SIG-M5 treated with dmso at 0.1 percent for 504 hours (cell line): Measurements from ENCODE around the gene NWD2.
"Not testable (repeated sequence)": the region's sequence is repeated elsewhere in the genome, so short reads cannot be mapped to it uniquely, and the experiment has no call there.

ENCODE experiments used
- DNase-seq: peaks from one replicate; lab custom pipeline; 2025; ENCODE audit not compliant: unreplicated experiment; lab: John Stamatoyannopoulos, UW

NWD2 gene

GRCh38 chr4:37244583-37245390, at the start of gene NWD2:
TSS of gene NWD2 (plus strand) at chr4:37244743. CDS start at chr4:37245068, 325 bp downstream.
- no peak for DNase-seq

- no peak for DNase-seq
Measured at GRCh38 chr4:37197899-37198298, 46.6 kb upstream of the NWD2 start.

- not testable (repeated sequence) for DNase-seq
Measured at GRCh38 chr4:37204740-37205139, 39.8 kb upstream of the NWD2 start.

- no peak for DNase-seq
Measured at GRCh38 chr4:37216209-37216608, 28.3 kb upstream of the NWD2 start.

GRCh38 chr4:37219242-37219641, 25.3 kb upstream of the NWD2 start:
- DNase-seq: no peak

GRCh38 chr4:37219990-37220389, 24.6 kb upstream of the NWD2 start:
- no peak for DNase-seq

GRCh38 chr4:37220685-37221084, 23.9 kb upstream of the NWD2 start:
- no peak for DNase-seq

- DNase-seq: no peak
Measured at GRCh38 chr4:37223732-37224131, 20.8 kb upstream of the NWD2 start.

GRCh38 chr4:37224854-37225253, 19.7 kb upstream of the NWD2 start:
- DNase-seq: no peak

GRCh38 chr4:37225778-37226177, 18.8 kb upstream of the NWD2 start:
- no peak for DNase-seq

GRCh38 chr4:37232315-37232714, 12.2 kb upstream of the NWD2 start:
- no peak for DNase-seq

- DNase-seq: no peak
Measured at GRCh38 chr4:37236165-37236564, 8.4 kb upstream of the NWD2 start.

GRCh38 chr4:37241647-37242046, 2.9 kb upstream of the NWD2 start:
- no peak for DNase-seq

GRCh38 chr4:37243051-37243450, 1.5 kb upstream of the NWD2 start:
- no peak for DNase-seq

GRCh38 chr4:37243722-37244582, 591 bp upstream of the NWD2 start:
- no peak for DNase-seq

GRCh38 chr4:37245391-37245954, 930 bp downstream of the NWD2 start:
- DNase-seq: no peak

- DNase-seq: no peak
Measured at GRCh38 chr4:37246891-37247290, 2.3 kb downstream of the NWD2 start.

GRCh38 chr4:37258221-37258620, 13.7 kb downstream of the NWD2 start:
- no peak for DNase-seq

- no peak for DNase-seq
Measured at GRCh38 chr4:37268319-37268718, 23.8 kb downstream of the NWD2 start.

- no peak for DNase-seq
Measured at GRCh38 chr4:37279121-37279520, 34.6 kb downstream of the NWD2 start.

- DNase-seq: no peak
Measured at GRCh38 chr4:37279894-37280592, 35.5 kb downstream of the NWD2 start.
